ENCODE measurements around the gene FAM181A.

Gene FAM181A

DNA sequence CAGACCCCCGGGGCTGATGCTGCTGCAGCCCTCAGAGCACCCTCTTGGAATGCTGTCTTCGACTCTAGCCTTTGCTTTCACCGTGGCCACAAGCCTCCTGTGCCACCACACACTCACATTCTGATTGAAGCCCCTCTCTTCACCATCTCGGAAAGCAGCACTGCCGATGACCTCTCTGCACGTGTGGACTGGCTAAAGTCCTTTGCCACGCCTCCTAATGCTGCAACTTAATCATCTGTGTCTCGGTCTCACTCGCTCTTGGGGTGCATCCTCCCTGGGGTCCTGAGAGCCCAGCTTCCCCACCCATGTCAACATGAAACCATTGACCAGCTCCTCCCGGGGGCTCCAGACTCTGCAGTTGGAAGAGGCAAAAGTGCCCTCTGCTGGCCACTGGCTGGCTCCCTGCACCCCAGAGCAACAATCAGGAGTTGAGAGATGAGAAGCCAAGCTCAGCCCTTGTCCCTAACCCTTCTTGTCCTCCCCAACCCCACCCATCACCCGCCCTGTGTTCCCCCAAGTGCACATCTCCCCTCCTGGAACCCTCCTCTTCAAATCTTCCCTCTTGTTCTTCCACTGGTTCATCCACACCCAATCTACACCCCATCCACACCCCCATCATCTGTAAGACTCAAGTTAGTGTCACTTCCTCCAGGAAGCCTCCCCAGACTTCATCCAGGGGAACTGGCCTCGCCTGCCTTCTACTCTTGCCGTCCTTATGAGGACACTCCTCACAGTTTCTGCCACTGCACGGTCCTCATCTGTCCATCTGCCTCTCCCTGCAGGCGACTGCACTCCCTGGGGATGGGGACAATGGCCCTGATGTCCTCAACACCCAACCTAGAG, 23.6 kb upstream of the FAM181A start:
- DNase-seq (ENCODE audit: low spot score) = no peak

DNA sequence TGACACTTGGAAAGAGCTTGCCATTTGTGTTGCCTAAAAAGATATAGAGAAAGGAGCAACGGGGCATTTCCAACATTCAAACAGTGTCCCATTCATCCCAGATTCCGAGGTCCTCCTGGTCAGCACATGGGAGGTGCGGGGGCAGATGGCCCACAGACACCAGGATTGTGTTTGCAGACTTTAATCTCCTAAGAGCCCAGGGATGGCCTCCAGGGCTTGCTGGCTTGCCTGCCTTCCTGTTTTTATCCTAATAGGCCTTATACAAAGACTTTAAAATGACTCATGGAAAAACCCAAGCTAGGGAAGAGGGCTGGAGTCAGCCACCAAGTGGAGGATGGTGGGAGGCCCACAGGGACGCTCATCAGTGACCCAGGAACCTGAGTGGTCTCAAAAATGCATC, 21.5 kb upstream of the FAM181A start:
- no peak for DNase-seq (ENCODE audit: low spot score)

DNA sequence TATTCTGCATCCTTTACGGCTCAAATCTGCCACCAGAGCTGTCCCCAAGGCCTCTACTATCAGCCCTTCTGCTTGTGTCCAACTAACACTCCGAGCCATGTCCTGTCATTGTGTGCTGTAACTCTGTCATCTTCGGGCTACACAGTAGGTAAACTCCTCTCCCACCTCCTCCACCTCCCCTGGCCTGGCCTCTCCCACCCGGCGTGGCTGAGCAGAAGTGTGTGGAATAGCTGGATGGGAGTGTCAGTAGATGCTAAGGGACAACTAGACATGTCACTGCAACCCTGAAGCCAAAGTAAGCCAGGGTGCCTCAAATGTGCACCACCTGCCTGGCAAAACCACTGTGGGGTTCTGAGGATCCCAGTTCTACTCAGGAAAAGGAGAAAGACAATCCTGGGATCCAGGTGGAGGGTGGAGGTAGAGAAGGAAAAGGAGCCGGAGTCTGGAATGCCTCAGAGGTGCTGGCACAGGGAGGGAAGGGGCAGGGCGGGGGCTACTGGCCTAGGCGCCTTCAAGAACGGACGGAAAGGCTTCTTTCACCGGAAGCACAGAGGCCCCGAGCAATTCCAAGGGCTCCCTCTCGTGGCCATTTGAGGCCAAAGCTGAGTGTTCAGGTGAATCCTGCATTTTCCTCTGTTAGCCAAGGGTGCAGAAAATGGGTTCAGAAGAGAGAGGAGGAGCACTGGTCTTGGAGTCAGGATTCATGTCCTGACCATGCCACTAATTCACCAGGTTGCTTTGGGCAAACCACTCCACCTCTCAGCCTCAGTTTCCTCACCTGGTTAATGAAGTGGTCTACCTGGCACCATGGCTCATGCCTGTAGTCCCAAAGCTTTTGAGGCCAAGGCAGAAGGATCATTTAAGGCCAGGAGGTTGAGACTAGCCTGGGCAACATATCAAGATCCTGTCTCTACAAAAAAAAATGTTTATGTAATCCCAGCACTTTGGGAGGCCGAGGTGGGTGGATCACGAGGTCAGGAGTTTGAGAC, 20.5 kb upstream of the FAM181A start:
- peak; percentile 47 for DNase-seq (ENCODE audit: low spot score)

DNA sequence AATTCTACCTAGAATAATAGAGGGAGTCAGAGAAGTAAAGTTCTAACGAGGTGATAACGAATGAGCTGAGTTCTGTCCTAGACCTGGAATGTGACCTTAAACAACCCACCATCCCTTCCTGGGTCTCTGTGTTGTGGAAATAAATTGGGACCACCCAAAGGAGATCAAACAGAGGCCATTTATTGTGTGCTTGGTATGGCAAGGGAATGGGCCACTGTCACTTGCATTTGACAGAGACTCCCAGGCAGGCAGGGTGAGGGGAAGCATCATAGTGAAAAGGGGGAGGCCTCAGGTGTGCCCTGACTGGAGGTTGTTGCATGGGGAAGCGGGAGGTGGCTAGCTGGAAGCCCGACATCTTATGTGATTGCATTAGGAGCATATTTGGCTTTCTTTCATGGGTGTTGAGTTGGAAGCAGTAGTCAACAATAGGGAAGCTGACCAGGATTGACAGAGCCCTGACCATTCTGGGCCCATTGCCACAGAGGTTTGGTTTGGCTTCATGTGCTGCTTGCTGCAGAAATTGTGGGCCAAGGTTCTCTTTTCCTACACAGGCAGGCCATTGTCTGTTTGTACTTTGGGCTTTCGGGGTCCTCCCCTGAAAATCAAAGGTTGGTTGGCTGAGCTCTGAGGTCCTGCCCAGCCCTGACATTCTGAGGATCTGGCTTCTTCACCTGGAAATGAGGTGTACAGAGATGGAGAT, 17.6 kb upstream of the FAM181A start:
- DNase-seq (ENCODE audit: low spot score) = no peak

DNA sequence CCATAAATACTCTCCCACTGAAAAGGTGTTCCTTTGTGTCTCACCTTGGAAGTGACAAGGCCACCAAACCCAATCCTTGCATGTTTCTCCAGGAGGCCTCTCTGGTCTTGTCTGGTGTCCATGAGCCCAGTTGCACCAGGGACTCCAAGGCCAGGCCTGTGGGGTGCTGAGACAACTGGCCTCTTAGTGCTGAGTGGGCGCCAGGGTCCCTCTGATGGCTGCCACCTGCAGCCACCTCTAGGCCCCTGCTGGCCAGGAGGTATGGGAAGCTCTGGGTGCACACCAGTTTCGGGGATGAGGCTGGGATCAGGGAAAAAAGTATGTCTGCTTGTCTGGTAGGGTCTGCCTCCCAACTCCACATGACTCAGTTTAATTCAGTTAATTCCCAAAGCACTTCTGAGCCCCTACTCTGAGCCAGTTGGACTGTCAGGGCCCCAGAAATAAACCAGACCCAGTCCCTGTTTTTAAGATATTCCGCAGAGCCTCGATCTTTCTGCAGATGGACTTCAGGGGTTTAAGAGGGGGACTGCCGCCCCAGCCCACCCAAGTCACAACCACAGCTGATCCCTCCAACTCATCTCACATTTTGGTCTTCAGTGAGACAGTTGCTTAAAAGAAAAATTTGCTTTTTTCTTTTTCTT, 15.0 kb upstream of the FAM181A start:
- DNase-seq (ENCODE audit: low spot score) = no peak

DNA sequence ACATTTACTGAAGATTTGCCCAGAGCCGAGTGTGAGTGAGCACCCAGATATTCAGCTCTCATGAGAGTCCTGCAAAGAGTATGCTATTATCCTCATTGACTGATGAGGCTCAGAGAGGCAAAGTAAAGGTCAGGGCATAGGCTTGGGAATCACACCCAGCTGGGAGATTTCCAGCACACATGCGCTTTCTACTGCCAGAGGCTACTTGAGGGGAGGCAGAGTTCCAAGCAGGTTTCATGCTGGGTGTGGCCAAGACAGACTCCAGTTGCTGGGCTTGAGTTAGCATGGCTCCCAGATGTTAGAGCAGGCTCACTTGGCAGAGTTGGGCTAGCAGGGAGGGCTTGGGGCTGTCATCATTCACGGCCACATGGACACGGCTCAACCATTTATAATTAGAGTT, 14.4 kb upstream of the FAM181A start:
- no peak for DNase-seq (ENCODE audit: low spot score)

DNA sequence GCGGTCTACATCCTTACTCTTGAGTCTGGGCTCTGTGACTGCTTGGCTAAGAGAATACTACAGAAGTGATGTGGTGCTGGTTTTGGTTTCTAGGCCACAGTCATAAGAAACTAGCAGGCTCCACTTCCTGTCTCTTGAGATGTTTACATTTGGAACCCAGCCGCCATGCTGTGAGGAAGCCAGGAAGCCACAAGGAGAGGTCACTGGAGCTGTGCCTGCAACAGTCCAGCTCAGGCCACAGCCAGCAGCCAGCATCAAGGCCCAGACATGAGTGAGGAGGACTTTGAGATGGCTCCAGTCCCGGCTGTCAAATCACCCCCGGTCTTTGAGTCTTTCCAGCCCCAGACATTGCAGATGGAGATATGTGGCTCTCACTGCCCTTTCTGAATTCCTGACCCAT, 12.9 kb upstream of the FAM181A start:
- no peak for DNase-seq (ENCODE audit: low spot score)

DNA sequence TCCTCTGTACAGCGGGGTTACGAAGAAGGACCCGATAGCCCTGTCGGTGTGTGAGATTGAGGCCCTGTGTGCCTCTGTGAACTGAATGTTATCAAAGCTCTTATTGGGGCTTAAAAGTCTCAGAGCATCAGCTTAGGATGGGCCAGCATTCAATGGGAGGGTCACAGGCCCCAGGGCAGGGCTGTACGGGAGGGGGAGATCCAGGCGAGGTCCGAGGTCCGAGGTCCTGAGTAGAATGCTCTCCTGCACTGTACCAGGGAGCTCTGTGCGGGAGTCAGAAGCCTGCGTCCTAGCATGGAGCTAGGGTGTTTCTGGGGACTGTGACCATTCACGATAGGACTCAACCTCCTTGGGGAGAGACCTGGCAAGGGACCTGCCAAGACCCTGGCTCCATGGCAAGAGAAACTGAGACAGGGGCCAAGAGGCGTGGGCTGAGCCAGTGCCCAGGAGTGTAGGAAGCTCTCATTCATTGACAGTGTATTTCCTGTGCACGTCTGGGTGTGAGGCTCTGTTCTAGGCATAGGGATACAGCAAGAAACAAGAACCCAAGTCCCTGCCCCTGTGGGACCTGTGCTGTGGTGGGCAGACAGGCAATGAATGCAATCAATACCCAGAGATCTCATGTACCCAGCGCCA, 12.0 kb upstream of the FAM181A start:
- DNase-seq (ENCODE audit: low spot score) = no peak

DNA sequence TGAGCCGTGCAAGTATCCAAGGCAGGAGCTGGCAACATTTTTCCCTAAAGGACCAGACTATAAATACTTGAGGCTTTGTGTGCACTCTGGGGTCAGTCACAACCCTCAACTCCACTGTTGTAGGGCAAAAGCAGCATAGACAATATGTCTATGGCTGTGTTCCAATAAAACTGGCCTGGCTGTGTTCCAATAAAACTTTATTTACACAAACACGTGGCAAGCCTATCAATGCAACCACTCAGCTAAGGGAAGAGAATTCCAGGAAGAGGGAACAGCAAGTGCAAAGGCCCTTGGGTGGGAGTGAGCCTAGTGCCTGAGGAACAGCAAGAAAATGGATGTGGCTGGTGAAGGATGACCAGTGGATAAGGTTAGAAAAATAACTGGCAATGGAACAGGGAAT, 11.3 kb upstream of the FAM181A start:
- DNase-seq (ENCODE audit: low spot score) = no peak

DNA sequence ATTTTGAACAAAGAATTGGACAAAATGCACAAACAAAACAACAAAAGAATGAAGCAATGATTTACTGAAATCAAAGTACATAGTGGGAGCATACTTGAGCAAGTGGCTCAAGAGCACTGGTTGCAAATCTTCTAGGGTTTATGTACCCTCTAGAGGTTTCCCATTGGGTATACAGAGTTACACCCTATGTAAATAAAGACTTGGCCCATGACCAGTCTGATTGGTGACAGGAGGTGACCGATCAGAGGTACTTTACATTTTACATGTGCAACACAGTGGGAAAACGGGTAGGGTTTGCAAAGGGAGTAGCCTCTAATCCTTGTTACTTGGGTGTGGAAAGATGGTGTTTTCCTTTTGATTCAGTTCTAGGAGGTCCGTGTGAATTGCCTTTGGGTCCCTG, 10.6 kb upstream of the FAM181A start:
- no peak for DNase-seq (ENCODE audit: low spot score)

DNA sequence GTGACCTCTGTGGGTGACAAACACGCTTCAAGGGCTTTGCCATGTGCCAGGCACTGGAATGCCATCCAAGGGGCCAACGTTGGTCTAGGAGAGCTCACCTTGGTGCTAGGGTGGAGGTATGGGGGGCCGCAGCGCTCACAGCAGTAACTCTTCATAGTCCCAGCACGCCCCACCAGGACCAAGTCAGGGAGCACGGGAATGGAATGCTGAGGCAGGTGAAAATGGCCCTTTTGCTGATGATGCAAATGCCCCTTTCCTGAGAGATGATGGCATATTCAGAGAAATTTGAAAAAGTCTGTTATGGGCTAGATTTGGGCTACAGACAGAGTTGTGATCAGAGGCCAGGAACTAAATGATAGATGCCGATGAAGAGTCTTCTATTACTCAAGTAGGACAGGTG, 10.0 kb upstream of the FAM181A start:
- no peak for DNase-seq (ENCODE audit: low spot score)

DNA sequence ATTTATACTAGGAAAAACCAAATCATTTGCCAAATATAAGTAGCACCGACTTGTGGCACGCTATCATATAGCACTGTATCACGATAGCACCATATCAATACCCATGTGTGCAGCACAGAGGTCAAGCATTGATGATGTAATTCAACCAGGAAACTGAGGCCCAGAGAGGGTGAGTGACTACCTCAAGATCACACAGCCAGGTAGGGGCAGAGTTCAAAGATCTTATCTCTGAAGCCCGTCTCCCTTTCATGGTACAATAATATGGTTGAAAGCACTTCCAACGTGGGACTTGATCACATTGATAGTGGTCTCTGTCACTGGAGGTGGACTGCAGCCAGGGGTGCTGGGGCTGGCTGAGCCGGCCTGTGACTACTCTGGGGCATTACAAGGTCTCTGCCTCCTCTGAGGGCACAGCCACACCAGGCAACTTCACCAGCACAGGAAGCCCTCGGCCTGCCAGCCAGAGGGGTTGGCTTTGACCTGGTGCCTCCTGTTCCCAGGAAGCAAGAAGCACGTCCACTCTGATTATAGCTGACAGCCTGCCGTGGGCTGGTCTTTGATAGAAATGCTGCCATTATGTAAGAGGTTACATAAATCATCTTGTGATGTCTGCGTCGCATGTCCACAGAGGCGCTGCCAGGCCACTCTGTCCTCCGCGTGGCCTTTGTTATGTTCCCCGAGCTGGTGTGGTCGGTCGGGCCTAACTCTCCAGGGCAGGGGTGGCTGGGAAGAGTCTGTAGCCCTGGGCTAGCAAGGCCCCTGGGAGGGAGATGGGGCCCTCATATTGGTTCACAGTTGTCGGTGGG, 5.9 kb upstream of the FAM181A start:
- no peak for DNase-seq (ENCODE audit: low spot score)

DNA sequence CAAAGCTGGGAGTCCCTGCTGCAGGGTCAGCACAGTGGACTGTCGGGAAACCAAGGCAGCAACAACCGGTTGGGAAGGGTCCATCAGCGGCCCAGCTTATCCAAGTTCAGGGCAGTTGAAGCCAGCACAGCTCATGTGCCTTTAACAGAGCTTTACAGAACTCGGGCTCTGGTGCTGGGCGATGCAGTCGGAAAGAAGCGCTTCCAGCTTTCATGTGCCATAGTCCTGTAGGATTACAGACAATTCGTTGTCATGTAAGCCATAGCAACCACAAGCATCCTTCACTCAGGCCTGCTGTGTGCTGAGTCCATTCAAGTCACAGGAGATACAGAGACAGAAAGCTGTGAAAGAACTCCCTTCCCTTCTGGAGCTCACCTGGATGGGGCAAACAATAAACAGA, 3.5 kb upstream of the FAM181A start:
- no peak for DNase-seq (ENCODE audit: low spot score)

DNA sequence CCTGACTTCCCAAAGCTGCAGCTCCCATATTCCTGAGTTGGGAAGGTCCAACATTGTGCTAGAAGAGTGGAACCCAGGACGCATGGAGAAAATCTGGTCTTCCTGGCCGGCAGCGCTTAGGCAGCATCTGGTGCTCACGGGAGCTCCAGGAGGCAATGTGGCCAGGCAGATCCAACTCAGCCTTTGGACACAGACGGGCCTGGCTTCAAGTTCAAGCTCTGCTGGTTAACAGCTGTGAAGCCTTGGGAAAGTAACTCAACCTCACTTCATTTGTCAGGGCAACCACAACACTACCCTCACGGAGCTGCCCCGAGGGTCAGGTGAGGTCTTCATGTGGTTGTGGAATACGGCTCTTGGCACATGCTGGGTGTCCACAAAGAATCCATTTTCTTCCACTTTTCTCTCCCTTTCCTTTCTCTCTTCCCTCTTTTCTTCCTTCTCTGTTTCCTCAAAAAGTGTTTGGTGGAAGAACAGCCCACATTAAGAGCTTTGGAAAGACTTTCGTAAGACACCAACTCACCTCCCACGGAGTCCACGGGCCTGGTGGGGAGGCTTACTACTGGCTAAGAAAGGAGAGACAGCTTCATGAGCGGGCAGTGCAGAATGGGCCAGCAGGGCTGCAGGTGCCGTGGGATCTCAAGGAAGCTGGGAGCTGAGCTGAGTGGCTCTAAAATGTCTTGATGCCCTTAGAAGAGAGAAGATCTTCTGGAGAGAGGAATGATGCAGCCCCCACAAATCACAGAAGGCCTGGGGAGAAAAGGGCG, 2.4 kb upstream of the FAM181A start:
- DNase-seq (ENCODE audit: low spot score) = no peak

DNA sequence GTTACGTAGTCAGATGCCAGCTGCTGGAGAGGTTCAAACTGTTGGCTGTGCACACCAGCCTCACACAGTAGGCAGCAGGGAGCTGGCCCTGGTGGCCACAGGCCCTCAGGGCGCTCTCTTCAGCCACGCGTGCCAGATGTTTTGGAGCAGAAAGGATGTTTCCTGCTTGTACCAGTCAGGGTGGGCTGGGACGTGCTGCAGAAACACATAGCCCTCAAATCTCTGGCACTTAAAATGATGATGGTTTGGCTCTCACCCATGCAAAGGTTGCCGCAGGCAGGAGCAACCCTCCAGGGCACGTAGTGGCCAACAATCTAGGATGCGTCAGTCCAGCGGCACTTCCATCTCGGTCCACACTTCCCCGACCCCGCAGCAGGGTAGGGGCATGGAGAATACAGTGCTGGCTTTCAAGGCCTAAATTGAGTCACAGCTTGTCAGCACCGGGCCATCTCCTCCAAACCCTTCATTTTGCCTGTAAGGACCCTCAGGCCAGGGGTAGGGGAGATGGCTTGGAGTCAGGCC, 1.7 kb upstream of the FAM181A start:
- no peak for DNase-seq (ENCODE audit: low spot score)

DNA sequence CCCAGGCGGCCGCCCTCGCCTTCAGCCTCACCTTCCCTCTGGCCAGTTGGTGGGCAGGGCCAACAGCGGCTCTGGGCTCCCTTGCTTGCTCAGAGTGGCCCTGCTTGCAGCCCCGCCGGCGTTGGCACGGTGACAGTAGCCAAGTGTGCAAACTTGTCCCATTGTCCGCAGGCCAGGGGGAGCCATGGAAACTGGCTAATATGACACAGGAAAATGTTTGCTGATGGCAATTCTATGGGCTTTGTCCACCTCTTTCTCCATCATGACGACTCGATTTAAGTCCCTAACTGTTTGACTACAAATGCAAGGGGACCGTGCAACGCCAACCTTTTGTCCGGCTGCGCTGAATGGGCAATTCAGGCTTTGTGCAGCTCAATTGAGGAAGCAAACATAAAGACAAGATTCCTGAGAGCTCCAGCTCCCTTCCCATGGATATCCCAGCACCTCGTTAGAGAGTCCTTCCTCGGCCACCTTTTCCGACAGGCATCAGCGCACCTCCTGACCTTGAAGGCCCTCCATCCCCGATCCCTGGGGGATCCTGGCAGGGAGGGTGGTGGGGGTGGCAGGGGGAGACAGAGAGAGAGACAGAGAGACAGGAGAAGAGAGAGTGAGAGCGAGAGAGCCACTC, 785 bp upstream of the FAM181A start:
- no peak for DNase-seq (ENCODE audit: low spot score)

DNA sequence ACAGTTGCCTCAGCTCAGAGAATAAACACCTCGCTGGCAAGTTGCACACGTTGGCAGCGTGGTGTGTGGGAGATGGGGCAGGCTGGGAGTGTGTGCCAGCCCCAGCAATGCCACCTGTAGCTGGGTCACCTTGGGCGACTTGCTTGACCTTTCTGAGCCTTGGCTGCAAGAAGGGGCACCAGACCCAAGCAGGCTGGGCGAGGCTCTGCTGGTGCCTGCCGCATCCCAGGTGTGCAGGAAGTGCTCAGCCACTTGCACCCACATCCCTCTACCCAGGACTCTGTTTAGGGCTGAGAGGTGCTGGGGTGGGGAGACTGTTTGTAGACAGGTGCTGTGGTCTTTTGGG, 629 bp downstream of the FAM181A start:
- DNase-seq (ENCODE audit: low spot score) = no peak

DNA sequence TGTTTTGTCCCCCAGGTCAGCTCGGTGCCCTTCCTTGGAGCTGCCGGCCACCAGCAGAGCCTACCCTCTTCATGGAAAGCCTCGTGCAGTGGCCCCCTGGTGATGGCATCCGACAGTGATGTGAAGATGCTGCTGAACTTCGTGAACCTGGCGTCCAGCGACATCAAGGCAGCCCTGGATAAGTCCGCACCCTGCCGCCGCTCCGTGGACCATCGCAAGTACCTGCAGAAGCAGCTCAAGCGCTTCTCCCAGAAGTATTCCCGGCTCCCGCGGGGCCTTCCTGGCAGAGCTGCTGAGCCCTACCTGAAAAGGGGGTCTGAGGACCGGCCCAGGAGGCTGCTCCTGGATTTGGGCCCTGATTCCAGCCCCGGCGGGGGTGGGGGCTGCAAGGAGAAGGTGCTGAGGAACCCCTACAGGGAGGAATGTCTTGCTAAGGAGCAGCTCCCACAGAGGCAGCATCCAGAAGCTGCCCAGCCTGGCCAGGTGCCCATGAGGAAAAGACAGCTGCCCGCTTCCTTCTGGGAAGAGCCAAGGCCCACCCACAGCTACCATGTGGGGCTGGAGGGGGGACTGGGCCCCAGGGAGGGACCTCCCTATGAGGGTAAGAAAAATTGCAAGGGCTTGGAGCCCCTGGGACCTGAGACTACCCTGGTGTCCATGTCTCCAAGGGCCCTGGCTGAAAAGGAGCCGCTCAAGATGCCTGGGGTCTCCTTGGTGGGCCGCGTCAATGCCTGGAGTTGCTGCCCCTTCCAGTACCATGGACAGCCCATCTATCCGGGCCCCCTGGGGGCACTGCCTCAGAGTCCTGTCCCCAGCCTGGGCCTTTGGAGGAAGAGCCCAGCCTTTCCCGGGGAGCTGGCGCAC, 1.3 kb downstream of the FAM181A start:
- DNase-seq (ENCODE audit: low spot score) = no peak
